PC-3 (cell line): ENCODE data around the gene ENKD1. TPM values are rescaled to one million over a fixed set of nuclear protein-coding genes. Genes with fewer than 3 reads are reported as not detected.

Experiments used
- ATAC-seq: fragments of 200-7000 bp; cut with Tn5 transposase; 2 replicates; pipeline ENCODE4 v1.9.1; 2020; ENCODE audit warnings: mild to moderate bottlenecking, moderate library complexity
- BruUV-seq: library from RNA; stranded (reverse); fragments of 400-500 nt; replicated peaks from 2 replicates; lab custom pipeline; 2021; lab: Mats Ljungman, UMichigan
- CTCF ChIA-PET: fragments of 300-600 bp; sonication (Branson Sonifier 250); formaldehyde crosslinking; loops from one replicate; lab custom pipeline; 2022; ENCODE audit warnings: antibody characterized with exemption; lab: Charles Lee
- POLR2A ChIA-PET: fragments of 300-600 bp; sonication (Branson Sonifier 250); formaldehyde crosslinking; loops from one replicate; lab custom pipeline; 2022; ENCODE audit warnings: antibody characterized with exemption; ENCODE audit not compliant: unreplicated experiment; lab: Charles Lee
- DNase-seq: peaks from one replicate; pipeline ENCODE4 v3.0.0-alpha.2; 2015
- H2AFZ ChIP-seq: fragments of 300-600 bp; sonication (generic); 2 replicates; pipeline ENCODE4 v1.6.0; 2016; ENCODE audit warnings: antibody characterized with exemption, low read length
- H3F3A ChIP-seq: fragments of 300-600 bp; sonication (generic); one replicate; pipeline ENCODE4 v1.6.0; 2017; ENCODE audit warnings: antibody characterized with exemption, low read length, control low read depth, mild to moderate bottlenecking; ENCODE audit not compliant: unreplicated experiment
- H3K27ac ChIP-seq: fragments of 300-600 bp; sonication (generic); 2 replicates; pipeline ENCODE4 v1.5.1; 2016; ENCODE audit warnings: mild to moderate bottlenecking, low read length
- H3K27me3 ChIP-seq: fragments of 300-600 bp; sonication (generic); 2 replicates; pipeline ENCODE4 v1.6.1; 2016; ENCODE audit warnings: low read length, mixed read lengths
- H3K36me3 ChIP-seq: fragments of 300-600 bp; sonication (generic); 2 replicates; pipeline ENCODE4 v1.6.1; 2016; ENCODE audit warnings: low read depth, mixed run types, low read length, mixed read lengths
- H3K4me1 ChIP-seq: fragments of 300-600 bp; sonication (generic); 2 replicates; pipeline ENCODE4 v1.5.1; 2016; ENCODE audit warnings: low read length; ENCODE audit not compliant: insufficient read depth
- H3K4me2 ChIP-seq: fragments of 300-600 bp; sonication (generic); 2 replicates; pipeline ENCODE4 v1.6.0; 2016; ENCODE audit warnings: low read length
- H3K4me3 ChIP-seq: fragments of 300-600 bp; sonication (generic); 2 replicates; pipeline ENCODE4 v1.5.1; 2016; ENCODE audit warnings: mild to moderate bottlenecking, low read length, mixed read lengths
- H3K79me2 ChIP-seq: fragments of 300-600 bp; sonication (generic); 2 replicates; pipeline ENCODE4 v1.6.1; 2017; ENCODE audit warnings: low read length, mixed read lengths
- H3K9ac ChIP-seq: fragments of 300-600 bp; sonication (generic); 2 replicates; pipeline ENCODE4 v1.6.0; 2016; ENCODE audit warnings: mild to moderate bottlenecking, low read length
- H3K9me2 ChIP-seq: fragments of 300-600 bp; sonication (generic); replicated peaks from 2 replicates; pipeline ENCODE4 v1.6.1; 2016; ENCODE audit warnings: mixed run types, low read length, mixed read lengths
- H3K9me3 ChIP-seq: fragments of 300-600 bp; sonication (generic); 2 replicates; pipeline ENCODE4 v1.6.1; 2016; ENCODE audit warnings: low read length, mixed read lengths
- H4K20me1 ChIP-seq: fragments of 300-600 bp; sonication (generic); 2 replicates; pipeline ENCODE4 v1.6.1; 2016; ENCODE audit warnings: low read length, mixed read lengths
- CTCF ChIP-seq: fragments of 300-600 bp; sonication (generic); conservative IDR thresholded peaks from 2 replicates; pipeline ENCODE4 v1.5.1; 2017; ENCODE audit warnings: antibody characterized with exemption, low read depth, mild to moderate bottlenecking, low read length
- EZH2 ChIP-seq: fragments of 300-600 bp; sonication (generic); IDR thresholded peaks from one replicate; pipeline ENCODE4 v1.6.1; 2017; ENCODE audit warnings: antibody characterized with exemption, mild to moderate bottlenecking, low read length; ENCODE audit not compliant: unreplicated experiment
- EZH2phosphoT487 ChIP-seq: fragments of 300-600 bp; sonication (generic); IDR thresholded peaks from 2 replicates; pipeline ENCODE4 v1.6.1; 2018; ENCODE audit warnings: mild to moderate bottlenecking, antibody characterized with exemption, low read length, borderline replicate concordance
- intact Hi-C: fragments of 100-400 bp; cut with micrococcal nuclease; formaldehyde crosslinking; loops from 2 replicates; pipeline ENCODE4 v1.9.0; 2023
- total RNA-seq: library from RNA; depleted of rRNA; stranded (reverse); fragments of >200 nt; gene quantifications from 2 replicates; pipeline ENCODE4 v1.2.3, GENCODE V29; 2014

Gene ENKD1
- total RNA-seq, 1 experiment from 2014 or later, result 19.4 TPM

- Histone ChIP-seq H3F3A (peaks cover 3% of the 10 kb centered on the region), H3K27me3 (no peaks in the 10 kb centered on the region), H3K79me2 (peaks cover 11% of the 10 kb centered on the region), H3K36me3 (no peaks in the 10 kb centered on the region), H2AFZ (peak overlapping the region; percentile 100), H3K9me2 (no peaks in the 10 kb centered on the region), H3K4me2 (peak overlapping the region; percentile 100), H3K9ac (peak overlapping the region; percentile 82), H3K9me3 (no peaks in the 10 kb centered on the region), H3K4me1 (peaks cover 6% of the 10 kb centered on the region; the same call in 1 of the 2 replicates), H3K4me3 (peak overlapping the region; percentile 91), H4K20me1 (no peaks in the 10 kb centered on the region), H3K27ac (no peak overlapping the region)
- CTCF ChIA-PET, result no interaction called here
- no peak for DNase-seq
- POLR2A ChIA-PET, result no interaction called here
- no TSS peak for BruUV-seq
- ATAC-seq, result no peak
- no peak for TF ChIP-seq CTCF
- intact Hi-C loops, result no loop called here
These were observed 7.5 kb downstream of the ENKD1 start for GRCh38 chr16:67658849-67659674.

DNA sequence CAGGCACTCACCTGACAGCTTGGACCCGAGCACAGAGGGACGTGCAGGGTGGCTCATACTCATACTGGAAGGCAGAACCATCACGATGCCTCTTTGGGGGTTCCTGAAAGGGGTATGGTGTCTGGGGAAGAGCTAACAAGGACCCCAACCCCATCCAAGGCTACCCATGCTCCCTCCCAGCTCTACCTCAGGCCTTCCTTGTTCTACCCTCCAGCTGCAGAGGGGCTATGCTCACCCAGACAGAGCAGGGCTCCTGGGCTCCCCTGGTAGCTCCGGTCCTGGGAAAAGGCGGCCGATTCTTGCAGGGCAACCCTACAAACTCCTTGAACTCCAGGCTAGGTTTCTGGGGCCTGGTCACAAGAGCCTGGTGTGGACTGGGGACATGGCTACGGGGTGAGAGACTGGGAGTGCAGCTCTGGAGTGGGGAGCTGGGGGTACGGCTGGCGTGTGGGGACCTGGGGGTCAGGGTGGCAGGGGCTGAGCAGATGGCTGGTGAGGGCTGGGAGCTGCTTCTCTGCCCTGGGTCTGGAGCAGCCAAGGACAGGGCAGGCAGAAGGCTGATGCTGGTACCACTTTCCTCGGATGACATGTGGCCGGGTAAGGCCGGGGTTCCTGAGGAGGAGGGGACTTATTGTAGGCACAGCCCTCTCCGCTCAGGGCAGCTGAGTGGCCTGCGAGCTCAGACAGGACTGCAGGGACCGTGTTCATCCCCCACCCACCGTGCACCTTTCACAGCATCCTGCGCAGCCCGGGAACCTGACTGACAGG, 8.6 kb downstream of the ENKD1 start:
- H3F3A ChIP-seq, result peaks cover 3% of the 10 kb centered on the region
- ATAC-seq (no peak), DNase-seq (no peak)
- H2AFZ ChIP-seq, result no peak overlapping the region
- BruUV-seq, result no TSS peak
- H3K79me2 ChIP-seq, result peaks cover 11% of the 10 kb centered on the region
- no peaks in the 10 kb centered on the region for H3K9me2 ChIP-seq
- H3K4me3 ChIP-seq, result no peak overlapping the region
- H3K4me1 ChIP-seq, result peaks cover 6% of the 10 kb centered on the region; the same call in 1 of the 2 replicates
- H4K20me1 ChIP-seq, result no peaks in the 10 kb centered on the region
- TF ChIP-seq EZH2phosphoT487, result no peak
- TF ChIP-seq EZH2, result no peak
- no peak for TF ChIP-seq CTCF
- H3K27me3 ChIP-seq, result no peaks in the 10 kb centered on the region
- H3K9me3 ChIP-seq, result no peaks in the 10 kb centered on the region
- no peak overlapping the region for H3K9ac ChIP-seq
- H3K27ac ChIP-seq, result no peak overlapping the region
- H3K36me3 ChIP-seq, result no peaks in the 10 kb centered on the region
- H3K4me2 ChIP-seq, result no peak overlapping the region
- ChIA-PET CTCF (no interaction called here), POLR2A (no interaction called here)
- intact Hi-C loops, result no loop called here
